Right ventricle myocardium superior (tissue), 1 donor: ENCODE results near the gene KRTAP3-2. TPM values are rescaled to one million over a fixed set of nuclear protein-coding genes. Genes with fewer than 3 reads are reported as not detected.

Experiments
- ATAC-seq: fragments of 200-7000 bp; cut with Tn5 transposase; one replicate; pipeline ENCODE4 v1.9.1; 2020; ENCODE audit warnings: mild to moderate bottlenecking; ENCODE audit not compliant: poor library complexity
- DNase-seq: peaks from one replicate; pipeline ENCODE4 v3.0.0-alpha.2; 2020
- intact Hi-C: fragments of 100-400 bp; cut with DNase I; formaldehyde crosslinking; loops from one replicate; pipeline ENCODE4 v1.11.2; 2022
- total RNA-seq: library from RNA; stranded (reverse); fragmentation: NEBNext Ultra II Directional; extraction: Animal tissue kit (Norgen Biotek cat#: 25700); gene quantifications from one replicate; pipeline ENCODE4 v1.2.1, GENCODE V29; 2021
- donor health status: DM: no; HTN: yes; CAD: no; lungs with severe emphysema.

Gene KRTAP3-2
- total RNA-seq, 1 donor from 2014 or later, result not detected

- ATAC-seq (no peak), DNase-seq (no peak)
- intact Hi-C loops, result no loop called here
Measured at GRCh38 chr17:41013181-41013580, 13.5 kb upstream of the KRTAP3-2 start.

- intact Hi-C loops, result no loop called here
- DNase-seq (no peak), ATAC-seq (no peak)
Measured at GRCh38 chr17:41012326-41013120, 12.8 kb upstream of the KRTAP3-2 start.

- DNase-seq, result no peak
- intact Hi-C loops, result no loop called here
- no peak for ATAC-seq
Measured at GRCh38 chr17:41010441-41010840, 10.7 kb upstream of the KRTAP3-2 start.

GRCh38 chr17:41009936-41010335, 10.2 kb upstream of the KRTAP3-2 start:
- intact Hi-C loops, result no loop called here
- no peak for ATAC-seq
- no peak for DNase-seq

GRCh38 chr17:41009301-41009760, 9.6 kb upstream of the KRTAP3-2 start:
- no peak for DNase-seq
- no peak for ATAC-seq
- intact Hi-C loops, result no loop called here

GRCh38 chr17:41008811-41009210, 9.1 kb upstream of the KRTAP3-2 start, which contains the start of gene KRTAP3-1:
TSS of gene KRTAP3-1 (minus strand) at chr17:41009128. CDS start at chr17:41009074, 54 bp downstream.
- ATAC-seq (no peak), DNase-seq (no peak)
- intact Hi-C loops, result no loop called here

- ATAC-seq (no peak), DNase-seq (no peak)
- intact Hi-C loops, result no loop called here
Measured at GRCh38 chr17:41004397-41004796, 4.7 kb upstream of the KRTAP3-2 start.

GRCh38 chr17:41003926-41004325, 4.2 kb upstream of the KRTAP3-2 start:
- intact Hi-C loops, result no loop called here
- no peak for DNase-seq
- no peak for ATAC-seq

GRCh38 chr17:41002814-41003213, 3.1 kb upstream of the KRTAP3-2 start:
- intact Hi-C loops, result no loop called here
- DNase-seq (no peak), ATAC-seq (no peak)

- intact Hi-C loops, result no loop called here
- no peak for DNase-seq
- no peak for ATAC-seq
Measured at GRCh38 chr17:41001795-41002194, 2.1 kb upstream of the KRTAP3-2 start.

GRCh38 chr17:40997361-40997760, 2.3 kb downstream of the KRTAP3-2 start:
- ATAC-seq, result no peak
- no peak for DNase-seq
- intact Hi-C loops, result no loop called here

- DNase-seq (no peak), ATAC-seq (no peak)
- intact Hi-C loops, result no loop called here
Measured at GRCh38 chr17:40996829-40997228, 2.9 kb downstream of the KRTAP3-2 start.

GRCh38 chr17:40995116-40995515, 4.6 kb downstream of the KRTAP3-2 start:
- DNase-seq (no peak), ATAC-seq (no peak)
- intact Hi-C loops, result no loop called here

- ATAC-seq (no peak), DNase-seq (no peak)
- intact Hi-C loops, result no loop called here
Measured at GRCh38 chr17:40993839-40994238, 5.9 kb downstream of the KRTAP3-2 start, which contains the start of gene KRTAP3-3. TSS of gene KRTAP3-3 (minus strand) at chr17:40994164. CDS start at chr17:40994097, 67 bp downstream.

GRCh38 chr17:40993084-40993483, 6.6 kb downstream of the KRTAP3-2 start:
- DNase-seq, result no peak
- ATAC-seq, result no peak
- intact Hi-C loops, result no loop called here

- no peak for ATAC-seq
- no peak for DNase-seq
- intact Hi-C loops, result no loop called here
Measured at GRCh38 chr17:40992666-40993065, 7.0 kb downstream of the KRTAP3-2 start.

GRCh38 chr17:40986920-40987319, 12.8 kb downstream of the KRTAP3-2 start:
- intact Hi-C loops, result no loop called here
- ATAC-seq (no peak), DNase-seq (no peak)

GRCh38 chr17:40984226-40984625, 15.5 kb downstream of the KRTAP3-2 start, which contains the start of gene KRT40:
TSS of gene KRT40 (minus strand) at chr17:40984326. CDS start at chr17:40984273, 53 bp downstream.
- ATAC-seq, result no peak
- DNase-seq, result no peak
- intact Hi-C loops, result no loop called here

GRCh38 chr17:40981115-40981514, 18.6 kb downstream of the KRTAP3-2 start:
- intact Hi-C loops, result no loop called here
- DNase-seq, result no peak
- no peak for ATAC-seq

GRCh38 chr17:40980596-40980995, 19.1 kb downstream of the KRTAP3-2 start:
- intact Hi-C loops, result no loop called here
- ATAC-seq, result no peak
- peak; percentile 47 for DNase-seq
